Vagina (tissue), 2 donors: ENCODE data around the gene MED12L. TPM values are rescaled to one million over a fixed set of nuclear protein-coding genes. Genes with fewer than 3 reads are reported as not detected.

ENCODE experiments used
- DNase-seq, 2 donors: peaks; one replicate each; pipeline ENCODE4 v3.0.0-alpha.2; 2017; ENCODE audit errors: extremely low spot score in 2 of 2
- H3K27ac ChIP-seq: fragments of 200-600 bp; sonication (generic); one replicate; pipeline ENCODE4 v1.5.1; 2019
- H3K27me3 ChIP-seq: fragments of 200-600 bp; sonication (generic); one replicate; pipeline ENCODE4 v1.5.1; 2019
- H3K36me3 ChIP-seq, 2 donors: fragments of 200-600 bp; sonication (generic); one replicate each; pipeline ENCODE4 v1.5.1; 2017 to 2019
- H3K4me1 ChIP-seq: fragments of 200-600 bp; sonication (generic); one replicate; pipeline ENCODE4 v1.5.1; 2019
- H3K4me3 ChIP-seq, 2 donors: fragments of 200-600 bp; sonication (generic); 1 replicate in 1 of 2; 2 replicates in 1 of 2; pipeline ENCODE4 v1.5.1; 2016 to 2019
- H3K9me3 ChIP-seq: fragments of 200-600 bp; sonication (generic); one replicate; pipeline ENCODE4 v1.5.1; 2019
- CTCF ChIP-seq, 3 experiments: fragments of 450-650 bp in 2 of 3; fragments of 200-600 bp in 1 of 3; sonication (generic) in 1 of 3; IDR thresholded peaks; one replicate each; pipeline ENCODE4 v1.5.1; 2017 to 2019; ENCODE audit warnings: antibody characterized with exemption in 3 of 3, mild to moderate bottlenecking in 2 of 3, moderate library complexity in 2 of 3
- POLR2A ChIP-seq, 2 donors: fragments of 450-650 bp; IDR thresholded peaks; one replicate each; pipeline ENCODE4 v1.6.1; 2017; ENCODE audit warnings: antibody characterized with exemption in 2 of 2, mild to moderate bottlenecking in 2 of 2, moderate library complexity in 2 of 2
- POLR2AphosphoS5 ChIP-seq, 2 donors: sonication (generic); formaldehyde crosslinking; IDR thresholded peaks; one replicate each; pipeline ENCODE4 v1.9.0; 2017; ENCODE audit warnings: antibody characterized with exemption in 2 of 2, mild to moderate bottlenecking in 2 of 2, low read depth in 1 of 2; ENCODE audit not compliant: insufficient read depth in 1 of 2
- intact Hi-C: fragments of 100-400 bp; cut with DNase I; formaldehyde crosslinking; loops from one replicate; pipeline ENCODE4 v1.15.1; 2023
- total RNA-seq: library from RNA; depleted of rRNA; stranded (reverse); fragments of >200 nt; gene quantifications from one replicate; pipeline ENCODE4 v1.2.3, GENCODE V29; 2016

Gene MED12L
- total RNA-seq, 1 donor from 2014 or later = 1.7 TPM

- no peak overlapping the region for H3K27ac ChIP-seq
- no peaks in the 10 kb centered on the region for H3K4me1 ChIP-seq
- no peaks in the 10 kb centered on the region for H3K36me3 ChIP-seq
- no peaks in the 10 kb centered on the region for H3K27me3 ChIP-seq
- no peak for TF ChIP-seq CTCF (IDR thresholded peaks at IDR 0.05)
- TF ChIP-seq POLR2A (IDR thresholded peaks at IDR 0.05) = no peak
- no peak for TF ChIP-seq POLR2AphosphoS5 (IDR thresholded peaks at IDR 0.05; ENCODE audit: insufficient read depth in 1 of 2, low read depth in 1 of 2)
- no peak for DNase-seq
- H3K9me3 ChIP-seq = no peaks in the 10 kb centered on the region
- intact Hi-C loops = no loop called here
- no peak overlapping the region for H3K4me3 ChIP-seq
These were observed 115.1 kb downstream of the MED12L start for GRCh38 chr3:151200586-151200985.

- H3K27me3 ChIP-seq = no peaks in the 10 kb centered on the region
- no peak for DNase-seq
- H3K27ac ChIP-seq = no peak overlapping the region
- H3K4me3 ChIP-seq = peak overlapping the region in 1 of 2 donors; percentile 12
- no peaks in the 10 kb centered on the region for H3K9me3 ChIP-seq
- H3K4me1 ChIP-seq = no peaks in the 10 kb centered on the region
- no peak for TF ChIP-seq POLR2A (IDR thresholded peaks at IDR 0.05)
- no peak for TF ChIP-seq POLR2AphosphoS5 (IDR thresholded peaks at IDR 0.05; ENCODE audit: insufficient read depth in 1 of 2, low read depth in 1 of 2)
- TF ChIP-seq CTCF (IDR thresholded peaks at IDR 0.05) = no peak
- H3K36me3 ChIP-seq = no peaks in the 10 kb centered on the region
- intact Hi-C loops = no loop called here
These were observed 115.7 kb downstream of the MED12L start for GRCh38 chr3:151201051-151201730.

- H3K4me1 ChIP-seq = no peaks in the 10 kb centered on the region
- H3K27ac ChIP-seq = peak within 1 kb of the TSS; percentile 16
- no peak for DNase-seq
- H3K9me3 ChIP-seq = no peaks in the 10 kb centered on the region
- TF ChIP-seq POLR2A (IDR thresholded peaks at IDR 0.05) = no peak
- TF ChIP-seq POLR2AphosphoS5 (IDR thresholded peaks at IDR 0.05; ENCODE audit: insufficient read depth in 1 of 2, low read depth in 1 of 2) = no peak
- TF ChIP-seq CTCF (IDR thresholded peaks at IDR 0.05) = no peak
- peak within 1 kb of the TSS in 1 of 2 donors; percentile 13 for H3K4me3 ChIP-seq
- H3K36me3 ChIP-seq = no peaks in the 10 kb centered on the region
- H3K27me3 ChIP-seq = no peaks in the 10 kb centered on the region
- intact Hi-C loops = no loop called here
These were observed 117.6 kb downstream of the MED12L start, which contains the start of gene GPR171 for GRCh38 chr3:151203051-151203420. GPR171 (minus strand) TSS chr3:151203216; CDS start chr3:151199386, 3,830 bp downstream.

- no peak overlapping the region for H3K27ac ChIP-seq
- no peaks in the 10 kb centered on the region for H3K9me3 ChIP-seq
- no peak overlapping the region for H3K4me3 ChIP-seq
- intact Hi-C loops = no loop called here
- TF ChIP-seq CTCF (IDR thresholded peaks at IDR 0.05) (no peak), POLR2AphosphoS5 (IDR thresholded peaks at IDR 0.05; ENCODE audit: insufficient read depth in 1 of 2, low read depth in 1 of 2) (no peak), POLR2A (IDR thresholded peaks at IDR 0.05) (no peak)
- H3K27me3 ChIP-seq = no peaks in the 10 kb centered on the region
- no peaks in the 10 kb centered on the region for H3K36me3 ChIP-seq
- H3K4me1 ChIP-seq = no peaks in the 10 kb centered on the region
- DNase-seq = no peak
These were observed 119.3 kb downstream of the MED12L start for GRCh38 chr3:151204530-151205402.
